GM12878 (cell line): Measurements from ENCODE around the gene MTIF3. TPM values are rescaled to one million over a fixed set of nuclear protein-coding genes. Genes with fewer than 3 reads are reported as not detected.

ENCODE experiments used
- ATAC-seq: fragments of 200-7000 bp; cut with Tn5 transposase; 3 replicates; pipeline ENCODE4 v1.9.1; 2020; ENCODE audit warnings: mild to moderate bottlenecking, moderate library complexity
- BruUV-seq: library from RNA; stranded (reverse); fragments of 400-500 nt; replicated peaks from 2 replicates; lab custom pipeline; 2021; lab: Mats Ljungman, UMichigan
- CTCF ChIA-PET: fragments of 300-600 bp; sonication (Branson Sonifier 250); formaldehyde crosslinking; extraction: SDS; loops from one replicate; lab custom pipeline; 2021; ENCODE audit warnings: inconsistent platforms; lab: Yijun Ruan, JAX
- POLR2A ChIA-PET: fragments of 350-600 bp; formaldehyde crosslinking; extraction: SDS; loops from one replicate; lab custom pipeline; 2021; ENCODE audit warnings: inconsistent platforms; lab: Charles Lee
- RAD21 ChIA-PET: fragments of 300-600 bp; sonication (Branson Sonifier 250); formaldehyde crosslinking; loops from one replicate; lab custom pipeline; 2023; ENCODE audit warnings: antibody characterized with exemption; ENCODE audit not compliant: unreplicated experiment; lab: Charles Lee
- SMC1A ChIA-PET: fragments of 300-600 bp; sonication (Branson Sonifier 250); formaldehyde crosslinking; loops from one replicate; lab custom pipeline; 2023; ENCODE audit not compliant: unreplicated experiment, uncharacterized antibody; lab: Charles Lee
- DNase-seq: peaks from one replicate; pipeline ENCODE4 v3.0.0-alpha.2; 2011; ENCODE audit warnings: low read depth, low spot score
- FAIRE-seq: peaks from 3 replicates; lab custom pipeline; 2011; peaks lifted over from hg19 to GRCh38; lab: Jason Lieb, UNC
- H2AFZ ChIP-seq: 2 replicates; pipeline ENCODE4 v1.6.0; 2011; ENCODE audit warnings: low read depth, low read length, control low read depth; ENCODE audit not compliant: control insufficient read depth
- H3K27ac ChIP-seq: 2 replicates; pipeline ENCODE4 v1.5.1; 2011; ENCODE audit warnings: control low read depth; ENCODE audit not compliant: control insufficient read depth, insufficient read depth
- H3K27me3 ChIP-seq, 2 experiments: replicated peaks in 1 of 2; 2 replicates each; pipeline versions ENCODE4 v1.6.0 to v1.6.1; 2011; ENCODE audit warnings: low read length in 1 of 2; ENCODE audit not compliant: control insufficient read depth in 2 of 2, insufficient read depth in 2 of 2
- H3K36me3 ChIP-seq, 2 experiments: 2 replicates each; pipeline ENCODE4 v1.5.1; 2011; ENCODE audit warnings: low read length in 1 of 2; ENCODE audit not compliant: control insufficient read depth in 2 of 2, insufficient read depth in 2 of 2
- H3K4me1 ChIP-seq: 2 replicates; pipeline ENCODE4 v1.6.1; 2011; ENCODE audit warnings: mild to moderate bottlenecking, low read length, moderate library complexity, mixed read lengths; ENCODE audit not compliant: control insufficient read depth, insufficient read depth
- H3K4me2 ChIP-seq: 2 replicates; pipeline ENCODE4 v1.6.0; 2011; ENCODE audit warnings: control low read depth; ENCODE audit not compliant: control insufficient read depth, insufficient read depth
- H3K4me3 ChIP-seq: fragments of 200-600 bp; sonication (generic); 2 replicates; pipeline ENCODE4 v1.5.1; 2016
- H3K79me2 ChIP-seq: 2 replicates; pipeline ENCODE4 v1.6.0; 2011; ENCODE audit warnings: low read length; ENCODE audit not compliant: control insufficient read depth, insufficient read depth
- H3K9ac ChIP-seq: 2 replicates; pipeline ENCODE4 v1.8.0; 2011; ENCODE audit warnings: low read length, control low read depth, mixed read lengths; ENCODE audit not compliant: control insufficient read depth, insufficient read depth
- H3K9me3 ChIP-seq: replicated peaks from 3 replicates; pipeline ENCODE4 v1.5.1; 2011; ENCODE audit warnings: mild to moderate bottlenecking, low read length; ENCODE audit not compliant: control insufficient read depth, insufficient read depth
- H4K20me1 ChIP-seq: 2 replicates; pipeline ENCODE4 v1.6.0; 2011; ENCODE audit not compliant: control insufficient read depth, insufficient read depth
- CBFB ChIP-seq: IDR thresholded peaks from 2 replicates; pipeline ENCODE4 v1.6.1; 2016; ENCODE audit warnings: antibody characterized with exemption, low read depth
- CBX5 ChIP-seq: sonication (generic); IDR thresholded peaks from 2 replicates; pipeline ENCODE4 v1.6.1; 2016; ENCODE audit warnings: low read depth, moderate library complexity, mild to moderate bottlenecking, inconsistent platforms
- GATAD2B ChIP-seq: fragments of 450-650 bp; conservative IDR thresholded peaks from 2 replicates; pipeline ENCODE4 v1.6.1; 2017; ENCODE audit warnings: low read depth, mild to moderate bottlenecking, moderate library complexity
- NFXL1 ChIP-seq: fragments of 450-650 bp; IDR thresholded peaks from 2 replicates; pipeline ENCODE4 v1.6.1; 2017; ENCODE audit warnings: antibody characterized with exemption, mild to moderate bottlenecking, borderline replicate concordance
- NR2F1 ChIP-seq: fragments of 450-650 bp; conservative IDR thresholded peaks from 2 replicates; pipeline ENCODE4 v1.6.1; 2017; ENCODE audit warnings: mild to moderate bottlenecking
- SMC3 ChIP-seq: IDR thresholded peaks from 2 replicates; pipeline ENCODE4 v1.6.1; 2011; ENCODE audit warnings: low read length, improper control_type of control experiment, borderline replicate concordance
- SP1 ChIP-seq: IDR thresholded peaks from one replicate; pipeline ENCODE4 v1.6.1; 2011; ENCODE audit warnings: low read depth, low read length
- ZSCAN29 ChIP-seq: fragments of 450-650 bp; IDR thresholded peaks from 2 replicates; pipeline ENCODE4 v1.6.1; 2017; ENCODE audit warnings: mild to moderate bottlenecking, moderate library complexity
- WGBS: methylation state at CpG from one replicate; pipeline ENCODE4 v1.1.6; 2016; ENCODE audit warnings: low lambda C conversion rate; ENCODE audit not compliant: insufficient replicate concordance, insufficient coverage; ENCODE audit errors: missing lambda C conversion rate; 5-methylcytosine and 5-hydroxymethylcytosine counted together
- in situ Hi-C: fragments of 300-500 bp; cut with MboI; formaldehyde crosslinking; loops from 9 replicates; pipeline ENCODE4 v1.14.3; 2018; ENCODE audit warnings: mixed read lengths
- intact Hi-C: fragments of 100-400 bp; cut with micrococcal nuclease; formaldehyde crosslinking; loops from one replicate; pipeline ENCODE4 v1.14.2; 2022; ENCODE audit not compliant: unreplicated experiment
- polyA plus RNA-seq, 11 experiments: library from polyadenylated mRNA; depleted of rRNA in 4 of 11; unstranded in 6 of 11; stranded (reverse) in 5 of 11; fragments of >200 nt; fragmentation: Nextera tagmentation in 4 of 11; fragmentation: Illumina TruSeq in 1 of 11; extraction: Ambion mirVana in 4 of 11; extraction: Trizol in 1 of 11; gene quantifications; 1 replicate in 1 of 11; 2 replicates in 10 of 11; pipeline versions ENCODE4 v1.2.1 to v1.2.3, GENCODE V29; 2011 to 2016; ENCODE audit warnings: inconsistent platforms in 2 of 11, missing spikeins in 2 of 11, low read depth in 1 of 11
- total RNA-seq, 4 experiments: library from RNA; depleted of rRNA in 3 of 4; stranded (reverse); fragments of >200 nt in 3 of 4; fragmentation: Illumina TruSeq in 1 of 4; extraction: Trizol in 1 of 4; gene quantifications; 2 replicates each; pipeline versions ENCODE4 v1.2.1 to v1.2.3, GENCODE V29; 2013 to 2021
- TF ChIP-seq, protein P1 (sequence below), 3 experiments: IDR thresholded peaks in 2 of 3; conservative IDR thresholded peaks in 1 of 3; 2 replicates each; pipeline ENCODE4 v1.5.1; 2011; ENCODE audit warnings: low read depth in 3 of 3, low read length in 3 of 3, mild to moderate bottlenecking in 3 of 3, control low read depth in 2 of 3, moderate library complexity in 2 of 3, inconsistent platforms in 1 of 3, mixed read lengths in 1 of 3; ENCODE audit not compliant: control insufficient read depth in 2 of 3, insufficient read depth in 1 of 3; ENCODE audit errors: extremely low read depth in 1 of 3
- TF ChIP-seq, protein P2 (sequence below): fragments of 150-350 bp; IDR thresholded peaks from 2 replicates; pipeline ENCODE4 v1.6.1; 2016; ENCODE audit warnings: low read depth, low read length
- TF ChIP-seq, protein P3 (sequence below): IDR thresholded peaks from 2 replicates; pipeline ENCODE4 v1.6.1; 2012; ENCODE audit warnings: improper control_type of control experiment, low read depth, low read length; ENCODE audit not compliant: insufficient replicate concordance

MTIF3 gene
- total and polyA plus RNA-seq, 10 of the 15 experiments (the other 5 are each of a cell fraction or from before 2014, with no cell fraction given), result 22.4 to 73.9 (median 49.7) TPM

DNA sequence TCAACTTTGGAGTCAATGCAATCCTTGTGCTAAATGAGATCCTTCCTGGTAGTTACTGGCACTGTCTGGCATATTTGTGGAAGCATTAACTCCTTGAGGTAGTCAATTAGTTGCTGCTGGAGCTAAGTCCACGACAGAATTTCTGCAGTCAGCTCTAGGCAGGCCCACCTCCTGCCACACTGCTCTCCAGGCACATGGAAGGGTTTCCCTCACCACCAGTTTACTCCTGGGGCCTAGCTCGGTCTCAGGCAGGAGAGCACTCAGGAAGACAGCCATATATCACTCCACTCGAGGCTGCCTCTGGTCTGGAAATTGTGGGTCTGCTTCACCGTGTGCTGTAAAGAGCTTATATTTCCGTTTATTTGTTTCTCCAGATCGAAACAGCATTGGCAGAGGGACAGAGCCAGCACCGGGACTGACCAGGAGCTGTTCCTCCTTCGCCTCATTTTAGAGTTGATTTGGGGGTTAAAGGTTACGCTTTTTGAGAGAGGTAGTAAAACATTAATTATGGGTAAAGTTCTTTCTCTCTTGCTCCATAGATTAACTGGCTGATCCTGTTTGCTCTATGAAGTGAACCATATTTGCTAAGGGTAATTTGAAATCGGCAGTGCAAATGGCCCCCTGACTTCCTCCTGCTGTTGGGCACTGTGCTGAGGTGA, 46.5 kb downstream of the MTIF3 start (continued):
- TF ChIP-seq, protein P1, sequence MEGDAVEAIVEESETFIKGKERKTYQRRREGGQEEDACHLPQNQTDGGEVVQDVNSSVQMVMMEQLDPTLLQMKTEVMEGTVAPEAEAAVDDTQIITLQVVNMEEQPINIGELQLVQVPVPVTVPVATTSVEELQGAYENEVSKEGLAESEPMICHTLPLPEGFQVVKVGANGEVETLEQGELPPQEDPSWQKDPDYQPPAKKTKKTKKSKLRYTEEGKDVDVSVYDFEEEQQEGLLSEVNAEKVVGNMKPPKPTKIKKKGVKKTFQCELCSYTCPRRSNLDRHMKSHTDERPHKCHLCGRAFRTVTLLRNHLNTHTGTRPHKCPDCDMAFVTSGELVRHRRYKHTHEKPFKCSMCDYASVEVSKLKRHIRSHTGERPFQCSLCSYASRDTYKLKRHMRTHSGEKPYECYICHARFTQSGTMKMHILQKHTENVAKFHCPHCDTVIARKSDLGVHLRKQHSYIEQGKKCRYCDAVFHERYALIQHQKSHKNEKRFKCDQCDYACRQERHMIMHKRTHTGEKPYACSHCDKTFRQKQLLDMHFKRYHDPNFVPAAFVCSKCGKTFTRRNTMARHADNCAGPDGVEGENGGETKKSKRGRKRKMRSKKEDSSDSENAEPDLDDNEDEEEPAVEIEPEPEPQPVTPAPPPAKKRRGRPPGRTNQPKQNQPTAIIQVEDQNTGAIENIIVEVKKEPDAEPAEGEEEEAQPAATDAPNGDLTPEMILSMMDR (IDR thresholded peaks at IDR 0.05 in 2 of 3, conservative IDR thresholded peaks at IDR 0.05 in 1 of 3; ENCODE audit: control insufficient read depth in 2 of 3, extremely low read depth in 1 of 3, insufficient read depth in 1 of 3, low read depth in 3 of 3, low read length in 3 of 3), result no peak
- TF ChIP-seq SP1, result no peak
- no peak for TF ChIP-seq GATAD2B
- TF ChIP-seq NR2F1, result no peak
- TF ChIP-seq SMC3, result no peak
- no peak for TF ChIP-seq ZSCAN29
- TF ChIP-seq CBX5, result no peak

DNA sequence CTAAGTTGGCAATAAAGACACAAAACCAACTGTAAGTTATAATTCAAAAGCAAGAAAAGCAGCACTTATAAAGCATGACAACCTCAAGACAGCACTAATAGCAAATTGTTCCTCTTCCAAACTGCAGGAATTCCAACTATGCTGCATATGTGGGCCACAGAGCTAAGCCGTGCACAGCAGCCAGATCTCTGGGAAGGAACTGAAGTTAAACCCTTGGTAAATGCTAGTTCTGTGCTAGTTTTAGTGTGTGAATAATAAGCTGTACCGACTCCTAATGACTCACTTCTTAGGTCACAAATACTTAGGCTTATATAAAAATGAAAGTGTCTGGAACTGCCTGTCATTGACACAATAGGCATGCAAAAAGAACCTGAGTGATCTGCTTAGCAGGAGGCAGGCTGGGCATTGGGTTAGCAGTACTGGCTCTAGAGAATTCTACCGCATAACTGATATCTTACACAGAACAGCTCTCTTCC, 47.1 kb downstream of the MTIF3 start:
- Histone ChIP-seq H3K4me1 (no peaks in the 10 kb centered on the region), H3K4me3 (no peak overlapping the region), H4K20me1 (no peaks in the 10 kb centered on the region), H3K27ac (no peak overlapping the region), H3K9ac (no peak overlapping the region), H3K36me3 (no peaks in the 10 kb centered on the region), H3K27me3 (no peaks in the 10 kb centered on the region; a peak in 1 of 4 replicates), H3K79me2 (no peaks in the 10 kb centered on the region), H2AFZ (no peak overlapping the region), H3K9me3 (no peaks in the 10 kb centered on the region; the same call in 2 of the 3 replicates), H3K4me2 (no peak overlapping the region)
- ChIA-PET POLR2A (interaction anchor here (0.5 kb wide), 1 partner anchor 30 kb away, joined by 4 read pairs; no protein-coding TSS in a partner anchor), CTCF (interaction anchor here (0.9 to 1.0 kb wide), 3 partner anchors 29 to 423 kb away, joined by 3 to 4 read pairs (median 3); no protein-coding TSS in a partner anchor), RAD21 (interaction anchor here (1.2 to 1.3 kb wide), 2 partner anchors 21 to 424 kb away, joined by 3 to 5 read pairs; no protein-coding TSS in a partner anchor), SMC1A (interaction anchor here (0.8 kb wide), 1 partner anchor 14 kb away, joined by 3 read pairs; no protein-coding TSS in a partner anchor)
- DNase-seq, result no peak
- intact Hi-C loops (no loop called here), in situ Hi-C loops (no loop called here)
- ATAC-seq, result no peak
- BruUV-seq, result no TSS peak
- 68% methylated on average over 3 of the region's 3 CpGs for WGBS
- no peak for FAIRE-seq
- TF ChIP-seq SMC3, result no peak
- TF ChIP-seq, protein P2, sequence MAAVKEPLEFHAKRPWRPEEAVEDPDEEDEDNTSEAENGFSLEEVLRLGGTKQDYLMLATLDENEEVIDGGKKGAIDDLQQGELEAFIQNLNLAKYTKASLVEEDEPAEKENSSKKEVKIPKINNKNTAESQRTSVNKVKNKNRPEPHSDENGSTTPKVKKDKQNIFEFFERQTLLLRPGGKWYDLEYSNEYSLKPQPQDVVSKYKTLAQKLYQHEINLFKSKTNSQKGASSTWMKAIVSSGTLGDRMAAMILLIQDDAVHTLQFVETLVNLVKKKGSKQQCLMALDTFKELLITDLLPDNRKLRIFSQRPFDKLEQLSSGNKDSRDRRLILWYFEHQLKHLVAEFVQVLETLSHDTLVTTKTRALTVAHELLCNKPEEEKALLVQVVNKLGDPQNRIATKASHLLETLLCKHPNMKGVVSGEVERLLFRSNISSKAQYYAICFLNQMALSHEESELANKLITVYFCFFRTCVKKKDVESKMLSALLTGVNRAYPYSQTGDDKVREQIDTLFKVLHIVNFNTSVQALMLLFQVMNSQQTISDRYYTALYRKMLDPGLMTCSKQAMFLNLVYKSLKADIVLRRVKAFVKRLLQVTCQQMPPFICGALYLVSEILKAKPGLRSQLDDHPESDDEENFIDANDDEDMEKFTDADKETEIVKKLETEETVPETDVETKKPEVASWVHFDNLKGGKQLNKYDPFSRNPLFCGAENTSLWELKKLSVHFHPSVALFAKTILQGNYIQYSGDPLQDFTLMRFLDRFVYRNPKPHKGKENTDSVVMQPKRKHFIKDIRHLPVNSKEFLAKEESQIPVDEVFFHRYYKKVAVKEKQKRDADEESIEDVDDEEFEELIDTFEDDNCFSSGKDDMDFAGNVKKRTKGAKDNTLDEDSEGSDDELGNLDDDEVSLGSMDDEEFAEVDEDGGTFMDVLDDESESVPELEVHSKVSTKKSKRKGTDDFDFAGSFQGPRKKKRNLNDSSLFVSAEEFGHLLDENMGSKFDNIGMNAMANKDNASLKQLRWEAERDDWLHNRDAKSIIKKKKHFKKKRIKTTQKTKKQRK, result no peak
- no peak for TF ChIP-seq NFXL1
- TF ChIP-seq, protein P3, sequence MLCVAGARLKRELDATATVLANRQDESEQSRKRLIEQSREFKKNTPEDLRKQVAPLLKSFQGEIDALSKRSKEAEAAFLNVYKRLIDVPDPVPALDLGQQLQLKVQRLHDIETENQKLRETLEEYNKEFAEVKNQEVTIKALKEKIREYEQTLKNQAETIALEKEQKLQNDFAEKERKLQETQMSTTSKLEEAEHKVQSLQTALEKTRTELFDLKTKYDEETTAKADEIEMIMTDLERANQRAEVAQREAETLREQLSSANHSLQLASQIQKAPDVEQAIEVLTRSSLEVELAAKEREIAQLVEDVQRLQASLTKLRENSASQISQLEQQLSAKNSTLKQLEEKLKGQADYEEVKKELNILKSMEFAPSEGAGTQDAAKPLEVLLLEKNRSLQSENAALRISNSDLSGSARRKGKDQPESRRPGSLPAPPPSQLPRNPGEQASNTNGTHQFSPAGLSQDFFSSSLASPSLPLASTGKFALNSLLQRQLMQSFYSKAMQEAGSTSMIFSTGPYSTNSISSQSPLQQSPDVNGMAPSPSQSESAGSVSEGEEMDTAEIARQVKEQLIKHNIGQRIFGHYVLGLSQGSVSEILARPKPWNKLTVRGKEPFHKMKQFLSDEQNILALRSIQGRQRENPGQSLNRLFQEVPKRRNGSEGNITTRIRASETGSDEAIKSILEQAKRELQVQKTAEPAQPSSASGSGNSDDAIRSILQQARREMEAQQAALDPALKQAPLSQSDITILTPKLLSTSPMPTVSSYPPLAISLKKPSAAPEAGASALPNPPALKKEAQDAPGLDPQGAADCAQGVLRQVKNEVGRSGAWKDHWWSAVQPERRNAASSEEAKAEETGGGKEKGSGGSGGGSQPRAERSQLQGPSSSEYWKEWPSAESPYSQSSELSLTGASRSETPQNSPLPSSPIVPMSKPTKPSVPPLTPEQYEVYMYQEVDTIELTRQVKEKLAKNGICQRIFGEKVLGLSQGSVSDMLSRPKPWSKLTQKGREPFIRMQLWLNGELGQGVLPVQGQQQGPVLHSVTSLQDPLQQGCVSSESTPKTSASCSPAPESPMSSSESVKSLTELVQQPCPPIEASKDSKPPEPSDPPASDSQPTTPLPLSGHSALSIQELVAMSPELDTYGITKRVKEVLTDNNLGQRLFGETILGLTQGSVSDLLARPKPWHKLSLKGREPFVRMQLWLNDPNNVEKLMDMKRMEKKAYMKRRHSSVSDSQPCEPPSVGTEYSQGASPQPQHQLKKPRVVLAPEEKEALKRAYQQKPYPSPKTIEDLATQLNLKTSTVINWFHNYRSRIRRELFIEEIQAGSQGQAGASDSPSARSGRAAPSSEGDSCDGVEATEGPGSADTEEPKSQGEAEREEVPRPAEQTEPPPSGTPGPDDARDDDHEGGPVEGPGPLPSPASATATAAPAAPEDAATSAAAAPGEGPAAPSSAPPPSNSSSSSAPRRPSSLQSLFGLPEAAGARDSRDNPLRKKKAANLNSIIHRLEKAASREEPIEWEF, result no peak
- TF ChIP-seq GATAD2B, result no peak
- TF ChIP-seq CBFB, result no peak
